ENCODE measurements around the gene CPEB2.
A peak's percentile ranks its signal among the peaks of the same experiment; 100 is the strongest.

The CPEB2 gene

GRCh38 chr4:14990484-14990883, 11.8 kb upstream of the CPEB2 start:
- Histone ChIP-seq H3K9ac (ENCODE audit: low read length) (no peak overlapping the region), H3K4me3 (ENCODE audit: insufficient read depth, low read length, poor library complexity, severe bottlenecking) (no peak overlapping the region), H3K4me2 (ENCODE audit: low read depth, low read length, poor library complexity, severe bottlenecking) (no peak overlapping the region), H2AFZ (ENCODE audit: low read depth, low read length, severe bottlenecking) (no peak overlapping the region), H4K20me1 (ENCODE audit: low read depth, low read length) (no peaks in the 10 kb centered on the region), H3K9me3 (ENCODE audit: insufficient read depth, low read length) (no peaks in the 10 kb centered on the region), H3K9me2 (replicated peaks; ENCODE audit: insufficient read depth, low read length) (no peaks in the 10 kb centered on the region), H3F3A (ENCODE audit: insufficient read depth) (no peaks in the 10 kb centered on the region), H3K36me3 (ENCODE audit: low read length) (no peaks in the 10 kb centered on the region), H3K27ac (ENCODE audit: low read depth, low read length) (no peak overlapping the region), H3K27me3 (ENCODE audit: low read length) (no peaks in the 10 kb centered on the region), H3K79me2 (ENCODE audit: insufficient read depth, low read length) (no peaks in the 10 kb centered on the region)
- no peak for TF ChIP-seq CTCF (IDR thresholded peaks at IDR 0.05; ENCODE audit: insufficient read depth, low read length, poor library complexity, severe bottlenecking)
- TF ChIP-seq EZH2phosphoT487 (conservative IDR thresholded peaks at IDR 0.05; ENCODE audit: low read length): no peak

GRCh38 chr4:14994242-14994641, 8.0 kb upstream of the CPEB2 start:
- Histone ChIP-seq H3K79me2 (ENCODE audit: insufficient read depth, low read length) (no peaks in the 10 kb centered on the region), H2AFZ (ENCODE audit: low read depth, low read length, severe bottlenecking) (no peak overlapping the region)
- TF ChIP-seq EZH2phosphoT487 (conservative IDR thresholded peaks at IDR 0.05; ENCODE audit: low read length) (no peak), CTCF (IDR thresholded peaks at IDR 0.05; ENCODE audit: insufficient read depth, low read length, poor library complexity, severe bottlenecking) (no peak)

GRCh38 chr4:15001248-15001868, 923 bp upstream of the CPEB2 start:
- Histone ChIP-seq H3F3A (ENCODE audit: insufficient read depth) (peaks cover 13% of the 10 kb centered on the region), H3K9me3 (ENCODE audit: insufficient read depth, low read length) (no peaks in the 10 kb centered on the region), H3K79me2 (ENCODE audit: insufficient read depth, low read length) (peaks cover 19% of the 10 kb centered on the region), H3K9ac (ENCODE audit: low read length) (peak overlapping the region; percentile 90), H3K27me3 (ENCODE audit: low read length) (no peaks in the 10 kb centered on the region), H2AFZ (ENCODE audit: low read depth, low read length, severe bottlenecking) (peak overlapping the region; percentile 95), H3K36me3 (ENCODE audit: low read length) (no peaks in the 10 kb centered on the region), H3K4me3 (ENCODE audit: insufficient read depth, low read length, poor library complexity, severe bottlenecking) (peak overlapping the region; percentile 79), H3K27ac (ENCODE audit: low read depth, low read length) (peak overlapping the region; percentile 97), H3K9me2 (replicated peaks; ENCODE audit: insufficient read depth, low read length) (no peaks in the 10 kb centered on the region), H3K4me2 (ENCODE audit: low read depth, low read length, poor library complexity, severe bottlenecking) (peak overlapping the region; percentile 90), H4K20me1 (ENCODE audit: low read depth, low read length) (no peaks in the 10 kb centered on the region)
- TF ChIP-seq CTCF (IDR thresholded peaks at IDR 0.05; ENCODE audit: insufficient read depth, low read length, poor library complexity, severe bottlenecking) (no peak), EZH2phosphoT487 (conservative IDR thresholded peaks at IDR 0.05; ENCODE audit: low read length) (no peak)

More at GRCh38 chr4:14994242-14994641, 8.0 kb upstream of the CPEB2 start:
- H3K4me2 ChIP-seq (ENCODE audit: low read depth, low read length, poor library complexity, severe bottlenecking): no peak overlapping the region
- no peaks in the 10 kb centered on the region for H3K36me3 ChIP-seq (ENCODE audit: low read length)
- H3K4me3 ChIP-seq (ENCODE audit: insufficient read depth, low read length, poor library complexity, severe bottlenecking): no peak overlapping the region
- H4K20me1 ChIP-seq (ENCODE audit: low read depth, low read length): no peaks in the 10 kb centered on the region
- H3K27me3 ChIP-seq (ENCODE audit: low read length): no peaks in the 10 kb centered on the region
- H3K9ac ChIP-seq (ENCODE audit: low read length): no peak overlapping the region
- no peaks in the 10 kb centered on the region for H3F3A ChIP-seq (ENCODE audit: insufficient read depth)
- H3K27ac ChIP-seq (ENCODE audit: low read depth, low read length): no peak overlapping the region
- no peaks in the 10 kb centered on the region for H3K9me2 ChIP-seq (replicated peaks; ENCODE audit: insufficient read depth, low read length)
- no peaks in the 10 kb centered on the region for H3K9me3 ChIP-seq (ENCODE audit: insufficient read depth, low read length)

All from SU-DHL-6 (cell line).